ENCODE results near the gene TMEM242.

The TMEM242 gene

DNA sequence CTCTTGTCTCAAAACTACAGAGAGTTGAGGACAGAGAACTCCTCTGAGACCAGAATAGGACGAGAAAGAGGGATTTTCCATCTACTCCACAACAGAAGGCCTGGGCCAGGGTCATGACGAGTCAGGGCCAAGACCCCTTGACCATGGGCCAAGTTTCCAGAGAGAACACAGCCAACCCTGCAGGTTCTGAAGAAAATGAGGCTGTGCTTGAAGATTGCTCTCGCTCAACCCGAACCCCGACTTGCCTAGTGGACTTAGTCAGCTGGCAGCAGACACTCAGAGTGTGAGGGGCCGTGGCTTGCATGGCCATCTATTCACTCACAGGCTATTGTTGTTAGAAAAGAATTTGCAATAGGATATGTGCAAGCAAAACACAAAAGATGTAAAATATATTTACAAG lies 54.5 kb downstream of the TMEM242 start:
- no peak for DNase-seq

DNA sequence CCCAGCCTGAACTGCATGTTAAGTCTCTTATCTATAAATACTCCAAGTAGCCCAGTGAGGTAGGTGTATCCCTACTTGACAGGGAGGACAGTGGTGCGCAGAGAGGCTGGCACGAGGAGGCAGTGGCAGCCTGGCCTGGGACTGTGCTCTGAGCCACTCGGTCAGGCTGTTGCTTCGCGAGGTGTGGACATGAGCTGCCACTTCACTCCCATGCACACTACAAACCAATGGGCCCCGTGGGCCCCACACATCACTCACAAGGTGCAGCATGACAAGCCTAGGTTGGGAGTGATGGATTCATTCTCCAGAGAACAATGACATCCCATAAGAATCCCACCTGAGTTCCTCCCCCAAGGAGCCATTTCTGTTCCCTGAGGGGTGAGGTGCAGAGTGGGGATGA lies 54.9 kb downstream of the TMEM242 start:
- no peak for DNase-seq

DNA sequence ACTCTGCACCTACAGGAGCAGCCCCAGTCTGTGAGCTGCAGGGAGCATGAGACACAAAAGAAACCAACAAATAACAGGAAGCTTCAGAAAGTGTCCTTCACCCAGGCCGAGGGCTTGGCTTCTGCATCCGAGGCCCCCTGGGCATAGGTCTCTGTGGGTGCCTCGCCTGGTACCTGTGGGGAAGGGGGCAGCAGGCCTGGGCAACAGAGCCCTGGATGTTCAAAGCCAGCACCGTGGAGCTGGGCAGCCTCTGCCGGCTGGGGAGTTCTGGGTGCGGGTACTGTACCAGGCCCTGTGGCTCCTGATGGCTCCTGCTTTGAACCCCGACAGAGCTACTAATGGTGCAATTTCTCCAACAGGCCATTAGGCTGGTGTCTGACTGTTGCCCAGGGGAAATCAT lies 55.7 kb downstream of the TMEM242 start:
- no peak for DNase-seq

DNA sequence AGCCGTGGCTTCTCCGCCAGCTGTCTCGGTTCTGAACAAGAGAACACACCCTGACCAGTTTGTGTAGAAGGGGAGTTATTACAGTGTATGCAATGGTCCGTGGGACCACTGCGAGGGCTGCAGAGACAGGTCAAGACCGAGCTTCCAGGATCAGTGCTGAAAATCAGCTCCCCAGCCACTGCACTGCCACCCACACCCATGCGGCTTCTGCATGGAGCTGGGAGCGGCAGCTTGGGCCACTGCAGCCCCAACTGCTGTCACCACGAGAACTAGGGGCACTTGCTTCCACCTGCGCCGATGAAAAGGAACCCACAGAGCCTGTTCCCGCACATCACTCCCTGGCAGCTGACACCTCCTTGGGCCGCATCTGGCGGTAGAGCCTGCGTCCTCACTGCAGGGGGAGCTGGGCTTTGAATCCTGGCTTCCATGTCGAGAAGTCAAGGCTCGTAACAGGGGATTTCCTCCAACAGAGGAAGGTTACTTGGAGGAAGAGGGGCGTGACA lies 56.2 kb downstream of the TMEM242 start:
- DNase-seq: no peak

DNA sequence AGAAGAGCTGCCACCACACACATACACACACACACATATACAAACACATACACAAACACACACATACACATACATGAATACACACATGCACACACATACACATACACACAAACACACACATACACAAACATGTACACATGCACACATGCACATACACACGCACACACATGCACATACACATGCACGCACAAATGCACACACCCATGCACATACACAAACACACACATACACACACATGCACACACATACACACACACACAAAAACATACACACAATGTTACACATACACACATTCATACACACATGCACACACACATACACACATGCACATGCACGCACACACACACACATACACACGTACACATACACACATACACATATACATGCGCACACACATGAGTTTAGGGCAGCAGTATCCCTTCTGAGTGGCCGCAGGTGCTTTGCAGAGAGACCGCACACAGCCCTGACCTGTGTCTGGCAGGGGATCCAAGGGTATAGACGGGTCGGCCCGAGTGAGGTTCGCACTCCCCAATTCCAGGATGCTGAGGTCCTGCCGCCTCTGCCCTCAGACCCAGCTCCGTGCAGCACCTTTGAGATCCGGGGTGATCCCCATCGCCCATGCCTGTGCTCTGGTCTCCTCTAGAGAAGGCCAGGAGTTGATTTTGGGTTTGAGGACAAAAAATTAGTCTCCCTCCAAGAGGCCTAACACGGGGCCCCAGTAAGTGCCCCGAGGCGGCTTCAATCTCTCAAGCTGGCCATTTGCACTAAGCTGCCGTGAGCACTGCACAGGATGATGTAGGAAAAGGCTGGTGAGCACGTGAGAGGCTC lies 56.8 kb downstream of the TMEM242 start:
- DNase-seq: no peak

DNA sequence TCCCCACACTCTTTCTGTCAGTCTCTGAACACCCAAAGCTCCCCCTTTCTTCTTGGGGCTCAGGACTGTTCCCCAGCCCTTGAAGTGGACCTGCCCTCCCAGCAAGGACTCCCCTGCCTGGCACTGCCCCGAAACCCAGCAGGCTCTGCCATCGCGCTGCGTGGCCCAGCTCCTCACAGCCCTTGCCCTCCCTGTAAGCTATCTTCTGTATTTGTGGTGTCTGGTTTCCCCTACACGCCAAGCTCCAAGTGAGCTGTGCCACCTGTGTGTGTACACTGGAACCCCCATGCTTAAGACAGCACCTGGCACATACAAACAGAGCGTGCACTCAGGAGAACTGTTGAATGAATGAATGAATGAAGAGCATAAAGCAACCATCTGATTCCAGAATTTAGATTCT lies 57.7 kb downstream of the TMEM242 start:
- no peak for DNase-seq

DNA sequence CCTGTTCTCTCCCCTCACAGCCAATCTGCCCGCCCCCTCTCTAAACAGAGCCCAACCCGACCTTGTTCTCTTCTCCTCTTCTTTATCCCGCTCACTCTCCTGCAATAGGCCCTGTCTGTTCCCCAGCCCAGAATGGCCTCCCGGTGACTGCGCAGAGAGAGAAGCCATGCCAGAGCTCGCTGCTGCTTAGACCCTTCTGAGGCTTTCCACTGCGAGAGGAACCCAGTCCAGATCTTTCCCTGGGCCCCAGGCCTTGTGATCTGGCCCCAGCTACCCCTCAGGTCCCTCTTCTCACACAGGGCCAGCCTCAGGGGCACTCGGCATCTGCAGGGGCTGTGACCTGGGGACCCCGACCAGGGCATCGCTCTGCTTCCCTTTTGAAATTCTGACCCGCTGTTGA lies 58.1 kb downstream of the TMEM242 start:
- DNase-seq: no peak

DNA sequence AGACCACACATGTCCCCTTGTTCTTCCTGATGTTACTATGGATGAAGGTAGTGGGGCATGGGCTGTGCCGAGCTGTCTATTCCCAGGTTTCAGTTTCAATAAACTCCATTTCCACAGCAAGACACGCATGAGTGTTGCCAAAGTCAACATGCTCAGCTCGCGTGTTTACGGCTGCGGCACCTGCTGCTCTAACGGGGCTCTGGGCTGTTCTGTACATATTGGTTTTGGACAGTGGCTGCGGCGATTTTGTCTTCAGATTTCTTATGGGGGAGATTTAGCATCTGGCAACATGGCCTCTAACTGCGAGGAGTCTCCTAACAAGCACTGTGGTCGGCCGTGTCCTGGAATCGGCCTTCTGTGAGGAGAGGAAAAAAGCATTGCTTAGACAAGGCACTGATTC lies 58.6 kb downstream of the TMEM242 start:
- DNase-seq: no peak

DNA sequence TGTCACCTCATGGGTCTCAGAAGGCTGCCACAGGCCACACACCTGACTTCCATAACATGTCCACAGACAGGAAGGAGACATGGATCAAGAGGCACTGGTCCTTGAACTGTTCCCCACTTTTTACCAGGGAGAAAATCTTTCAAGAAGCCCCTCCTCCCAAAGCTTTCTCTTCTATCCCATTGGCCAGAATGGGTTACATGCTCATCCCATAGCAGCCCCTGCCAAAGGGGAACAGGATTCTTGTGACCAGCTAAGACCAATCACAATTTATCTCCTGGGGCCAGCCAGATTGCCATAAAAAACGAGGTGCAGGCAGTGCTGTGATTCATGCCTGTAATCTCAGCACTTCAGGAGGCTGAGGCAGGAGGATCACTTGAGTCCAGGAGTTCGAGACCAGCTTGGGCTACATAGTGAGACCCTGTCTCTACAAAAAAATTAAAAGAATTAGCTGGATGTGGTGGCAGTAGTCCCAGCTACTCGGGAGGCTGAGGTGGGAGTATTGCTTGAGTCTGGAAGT lies 59.4 kb downstream of the TMEM242 start:
- no peak for DNase-seq

DNA sequence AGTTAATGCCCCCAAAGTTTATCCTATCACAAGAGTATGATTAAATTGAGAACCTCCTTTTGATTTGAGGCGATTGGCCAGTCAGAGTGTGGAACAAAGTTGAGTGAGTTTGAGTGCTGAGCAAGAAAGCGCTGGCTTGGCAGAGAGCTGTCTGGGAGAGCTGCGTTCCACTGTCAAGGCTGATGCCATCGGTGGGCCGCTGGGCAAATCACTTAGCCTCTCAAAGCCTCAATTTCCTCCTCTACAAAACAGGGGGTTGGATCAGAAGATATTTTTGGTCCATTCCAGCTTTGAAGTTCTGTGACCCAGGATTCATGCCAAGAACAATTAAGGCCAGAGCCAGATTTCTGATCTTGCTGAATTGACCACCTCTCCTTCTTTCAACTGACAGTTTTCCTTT lies 60.2 kb downstream of the TMEM242 start:
- DNase-seq: no peak

DNA sequence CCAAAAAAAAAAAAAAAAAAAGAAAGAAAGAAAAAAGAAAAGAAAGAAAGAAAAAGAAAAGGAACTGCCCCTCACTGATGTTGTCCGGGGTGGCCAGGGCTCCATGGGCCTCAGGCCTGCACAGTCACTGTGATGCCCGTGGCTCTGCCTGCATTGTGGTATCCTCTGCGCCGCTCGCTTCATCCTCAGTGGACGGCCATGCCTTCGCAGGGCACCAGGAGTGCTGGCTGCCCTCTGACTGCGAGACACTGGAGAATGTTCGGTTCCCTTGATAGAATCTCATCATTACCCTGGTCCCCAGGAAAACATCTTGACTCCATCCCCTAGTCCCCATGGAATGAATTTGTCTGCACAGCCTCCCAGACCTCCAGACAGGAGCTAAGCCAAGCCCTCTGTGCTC lies 61.7 kb downstream of the TMEM242 start:
- no peak for DNase-seq

DNA sequence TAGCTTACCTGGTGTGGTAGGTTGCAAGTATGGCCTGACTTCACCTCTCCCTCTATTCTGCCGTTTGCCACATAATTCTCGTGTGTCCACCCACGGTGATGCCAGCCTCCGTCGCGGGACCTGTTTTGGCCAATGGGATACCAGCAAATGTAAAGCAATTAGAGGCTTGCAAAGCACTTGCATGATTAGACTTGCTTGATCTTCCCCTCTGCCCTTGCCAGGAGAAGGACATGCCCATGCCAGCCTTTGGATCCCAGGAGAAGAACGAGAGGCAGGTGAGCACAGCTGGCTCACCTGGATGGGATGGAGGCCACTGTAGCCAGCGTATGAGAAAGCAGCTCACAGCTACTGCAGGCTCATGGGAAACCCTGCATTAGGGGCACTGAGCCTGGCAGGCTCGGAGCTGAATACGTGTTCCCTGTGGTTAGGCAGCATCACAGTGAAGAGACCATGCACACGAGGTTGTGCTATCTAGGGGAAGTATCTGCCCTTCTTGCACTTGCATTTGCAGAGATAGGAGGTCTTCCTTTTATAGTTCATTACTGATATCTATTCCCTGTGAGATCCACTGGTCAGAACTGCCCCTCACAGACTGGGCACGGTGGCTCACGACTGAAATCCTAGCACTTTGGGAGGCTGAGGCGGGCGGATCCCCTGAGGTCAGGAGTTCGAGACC lies 62.4 kb downstream of the TMEM242 start:
- DNase-seq: no peak

DNA sequence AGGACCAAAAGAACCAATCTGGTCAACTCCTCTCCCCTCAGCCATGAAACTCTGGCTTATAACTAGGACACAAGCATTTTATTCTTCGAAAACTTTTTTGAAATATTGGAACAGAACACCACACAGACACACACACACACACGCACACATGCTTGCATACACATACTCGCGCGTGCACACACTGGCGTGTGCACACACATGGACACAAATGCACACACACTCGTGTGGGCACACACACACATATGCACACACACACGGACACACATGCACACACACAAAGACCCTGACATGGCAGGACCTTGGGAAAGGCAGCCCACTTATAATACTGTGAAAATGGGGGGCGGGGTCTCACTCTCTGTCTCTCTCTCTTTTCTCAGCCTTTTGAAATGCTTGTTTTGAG lies 63.9 kb downstream of the TMEM242 start:
- no peak for DNase-seq

DNA sequence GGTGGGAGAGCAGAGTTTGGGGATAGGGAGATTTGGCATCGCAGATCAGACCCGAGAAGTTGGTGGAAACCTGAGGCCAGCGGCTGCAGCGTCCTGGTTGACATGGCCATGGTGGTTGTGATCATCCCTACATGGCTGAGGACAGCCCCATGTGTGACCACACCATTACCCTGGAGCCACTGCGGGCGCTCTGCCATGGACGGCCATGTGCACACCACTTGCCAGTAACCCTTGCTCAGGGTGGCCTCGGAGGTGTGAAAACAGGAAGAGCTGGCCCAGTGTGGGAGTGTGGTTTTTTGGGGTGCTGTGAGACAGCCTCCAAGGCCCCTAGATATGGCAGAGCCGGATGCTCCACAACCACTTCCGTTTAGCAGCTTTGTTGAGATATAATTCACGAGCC lies 64.4 kb downstream of the TMEM242 start:
- no peak for DNase-seq

DNA sequence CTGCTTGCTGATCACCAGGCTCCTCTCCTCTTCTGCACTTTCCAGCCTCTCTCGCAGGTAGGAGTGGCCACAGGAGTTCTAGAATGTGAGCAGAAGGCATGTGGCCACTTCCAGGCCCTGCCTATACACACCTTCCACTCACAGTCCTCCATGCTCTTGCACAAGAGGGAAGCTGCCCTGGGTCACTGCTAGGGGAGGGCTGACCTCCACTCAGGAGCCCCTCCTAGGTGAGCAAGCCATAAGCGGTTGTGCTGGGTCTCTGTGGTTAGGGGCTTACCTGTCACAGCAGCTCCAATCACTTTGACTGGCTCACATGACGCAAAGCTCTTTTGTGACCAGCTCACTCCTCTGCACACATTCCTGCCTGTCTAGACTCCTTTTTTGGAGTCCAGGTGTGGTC lies 68.2 kb downstream of the TMEM242 start:
- DNase-seq: no peak

DNA sequence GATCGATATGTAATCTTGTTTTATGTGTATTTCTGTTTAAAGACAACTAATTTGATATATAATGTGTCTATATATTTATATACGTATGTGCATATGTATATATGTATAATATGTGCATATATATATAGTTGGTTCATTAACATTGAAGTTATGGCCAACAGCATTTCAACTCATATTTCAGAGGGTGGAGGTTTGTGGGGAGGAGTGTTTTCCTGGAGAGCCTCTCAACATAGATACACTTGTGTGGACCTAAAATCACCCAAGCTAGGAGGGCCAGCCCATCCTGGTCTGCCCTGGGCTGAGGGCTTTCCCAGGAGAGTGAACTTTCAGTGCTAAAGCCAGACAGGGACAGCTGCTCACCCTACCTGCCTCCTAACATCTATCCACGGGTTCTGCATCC lies 68.8 kb downstream of the TMEM242 start:
- DNase-seq: no peak

DNA sequence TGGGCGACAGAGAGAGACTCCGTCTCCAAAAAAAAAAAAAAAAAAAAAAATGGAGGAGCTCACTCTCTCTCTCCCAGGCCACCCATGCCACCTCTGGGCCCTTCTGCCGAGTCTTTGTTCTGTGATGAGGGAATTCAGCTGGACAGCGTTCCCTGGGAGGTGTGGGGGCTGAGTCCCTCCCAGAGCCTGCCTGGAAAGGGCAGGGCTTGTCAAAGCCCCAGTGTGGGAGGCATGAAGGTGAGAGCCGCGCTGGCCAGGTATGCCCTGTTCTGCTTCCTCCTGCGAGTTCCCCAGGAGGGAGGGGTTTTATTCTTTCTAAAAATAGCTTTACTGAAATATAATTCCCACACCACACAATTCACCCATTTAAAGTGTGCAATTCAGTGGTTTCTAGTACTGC lies 69.6 kb downstream of the TMEM242 start:
- no peak for DNase-seq

DNA sequence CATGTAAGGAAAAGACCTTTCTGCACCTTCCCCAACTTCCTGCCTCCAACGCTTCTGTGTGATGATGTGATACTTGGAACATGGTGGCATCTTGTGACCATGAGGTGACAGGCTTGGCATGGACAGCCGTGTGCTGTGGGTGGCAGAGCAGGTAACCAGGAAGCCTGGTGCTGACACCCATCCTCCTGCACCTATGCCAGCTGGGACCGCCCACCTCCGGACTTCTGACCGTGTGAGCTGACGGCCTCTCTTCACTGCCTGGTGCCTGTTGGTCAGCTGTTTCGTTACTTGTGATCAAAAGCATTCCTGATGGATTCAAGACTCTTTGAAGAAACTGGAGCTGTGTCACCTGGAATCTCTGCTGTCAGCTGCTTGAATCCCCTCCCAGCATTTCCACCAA lies 70.3 kb downstream of the TMEM242 start:
- DNase-seq: no peak

DNA sequence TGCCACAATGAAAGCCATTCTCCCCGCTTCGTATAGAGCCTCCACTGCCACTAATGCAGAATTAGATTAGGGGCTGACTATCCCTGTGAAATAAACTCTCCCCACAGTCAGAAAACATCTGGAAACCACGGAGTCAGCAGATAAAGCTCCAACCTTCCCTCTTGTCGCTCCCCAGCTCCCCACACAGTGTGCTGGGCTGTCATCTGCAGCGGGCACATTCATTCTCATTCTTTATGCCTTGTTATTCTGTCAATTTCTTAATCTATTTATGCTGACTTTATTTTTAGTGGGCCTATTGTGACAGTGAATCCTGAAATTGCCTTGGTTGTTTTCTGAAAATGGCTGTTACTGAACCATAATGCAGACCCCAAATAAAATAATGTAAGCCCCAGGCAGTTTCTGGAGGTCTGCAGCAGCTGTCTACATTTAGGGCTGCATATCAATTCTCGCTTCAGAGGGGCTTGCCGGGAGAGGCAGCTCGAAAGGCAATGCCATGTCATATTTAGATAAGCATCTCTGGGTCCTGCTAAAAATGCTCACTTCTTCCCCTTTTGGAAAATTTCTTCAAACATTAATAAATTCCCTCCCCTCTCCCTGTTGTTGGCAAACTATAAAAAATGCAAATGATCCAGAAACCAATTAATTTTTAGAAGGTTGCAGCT lies 71.6 kb downstream of the TMEM242 start:
- no peak for DNase-seq

DNA sequence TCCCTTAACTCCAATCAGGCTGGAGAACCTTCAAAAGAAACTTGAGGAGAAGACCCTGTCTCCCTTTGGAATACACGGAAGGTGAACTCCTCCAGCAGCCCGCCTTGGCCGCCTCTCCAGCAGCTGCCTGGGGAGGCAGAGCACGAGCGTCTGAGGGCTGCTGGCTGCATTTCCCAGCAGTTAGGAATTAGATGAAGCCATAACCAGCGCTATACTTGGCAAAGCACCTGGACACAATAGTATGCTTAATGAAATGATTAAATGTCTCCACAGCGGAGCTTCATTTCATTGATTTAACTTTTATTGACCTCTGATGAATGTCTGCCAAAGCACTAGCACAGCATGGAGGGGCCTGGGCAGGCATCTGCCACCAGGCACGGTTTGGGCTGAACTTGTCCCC lies 73.5 kb downstream of the TMEM242 start:
- no peak for DNase-seq

DNA sequence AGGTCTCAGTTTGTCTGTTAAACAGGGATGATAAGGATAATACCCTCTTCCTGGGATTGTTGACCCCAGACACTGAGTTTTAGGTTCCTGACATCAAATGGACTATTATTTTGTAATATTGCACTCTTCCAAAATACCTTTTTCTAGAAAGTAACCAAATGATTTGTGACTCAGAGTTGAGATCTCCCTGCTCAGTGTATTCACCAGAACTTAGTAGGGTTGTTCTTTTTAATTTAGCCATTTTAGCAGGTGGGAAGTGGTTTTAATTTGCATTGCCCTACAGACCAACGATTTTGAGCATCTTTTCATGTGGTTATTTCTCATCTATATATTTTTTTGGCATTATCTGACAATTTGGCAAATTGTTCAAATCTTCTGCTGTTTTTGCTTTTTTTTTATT lies 75.1 kb downstream of the TMEM242 start:
- DNase-seq: no peak

DNA sequence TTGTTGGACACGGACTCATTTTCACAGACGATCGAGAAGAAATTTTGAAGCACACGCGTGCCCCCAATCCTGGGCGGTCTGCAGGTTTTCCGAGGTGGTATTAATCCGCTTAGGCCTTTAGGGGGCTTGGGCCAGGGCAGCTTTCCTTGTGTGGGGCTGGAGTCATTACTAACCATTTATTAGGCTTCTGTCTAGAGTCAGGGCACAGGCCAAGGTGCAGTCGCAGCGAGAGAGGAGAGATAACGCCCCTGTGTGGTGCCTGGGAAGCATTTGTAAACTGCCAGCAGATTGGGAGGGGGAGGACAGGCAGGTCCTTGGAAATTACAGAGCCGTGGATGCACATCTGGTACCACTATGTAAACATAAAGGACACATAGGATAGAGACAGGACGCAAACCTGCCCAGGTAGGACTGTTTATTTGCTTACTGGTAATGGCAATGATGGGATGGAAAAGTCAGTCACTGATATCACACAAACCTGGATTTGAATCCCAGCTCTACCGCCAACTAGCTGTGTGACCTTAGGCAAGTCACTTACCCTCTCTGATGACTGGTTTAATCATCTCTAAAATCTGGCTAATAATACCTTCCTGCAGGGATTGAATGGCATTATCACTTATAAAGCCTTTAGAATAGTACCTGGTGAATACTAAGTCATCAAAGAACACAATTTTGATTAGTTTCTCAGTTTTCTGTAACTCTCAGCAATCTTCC lies 76.4 kb downstream of the TMEM242 start:
- DNase-seq: no peak

DNA sequence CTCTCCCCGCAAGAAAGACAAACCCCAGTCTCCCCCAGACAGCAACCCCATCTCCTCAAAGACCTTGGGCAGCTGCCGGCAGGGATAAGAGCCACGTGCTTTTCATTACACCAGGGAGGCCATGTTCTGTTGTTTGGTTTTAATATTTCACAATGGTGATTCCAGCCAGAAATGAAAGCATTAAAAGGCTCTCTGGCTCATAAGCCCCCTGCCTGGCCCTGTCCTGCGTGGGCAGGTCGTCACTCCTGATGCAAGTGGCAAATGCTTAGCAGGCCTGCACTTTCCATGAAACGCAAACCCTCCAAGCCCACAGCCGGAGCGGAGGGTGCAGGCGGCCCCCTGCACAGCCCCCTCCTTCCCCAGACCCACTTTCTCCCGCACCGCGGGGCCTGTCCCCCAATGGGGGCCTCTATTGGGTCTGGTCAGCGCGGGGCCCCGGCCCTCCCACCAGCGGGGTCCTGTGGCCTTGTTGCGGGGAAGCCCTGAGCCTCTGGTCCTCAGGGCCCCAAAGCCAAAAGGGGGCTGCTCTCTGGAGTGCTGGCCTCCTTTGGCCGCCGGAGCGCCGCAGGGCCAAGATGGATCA lies 77.2 kb downstream of the TMEM242 start:
- no peak for DNase-seq
